Naive B cell (primary cell): ENCODE results near the gene CEP192. TPM values are rescaled to one million over a fixed set of nuclear protein-coding genes. Genes with fewer than 3 reads are reported as not detected.
"Not testable (repeated sequence)": the region's sequence is repeated elsewhere in the genome, so short reads cannot be mapped to it uniquely, and the experiment has no call there.

Source experiments
- ATAC-seq, 2 donors: fragments of 150-1000 bp; cut with Tn5 transposase; 2 replicates each; pipeline ENCODE4 v1.10.0; 2021; ENCODE audit warnings: low read depth in 2 of 2, mild to moderate bottlenecking in 2 of 2, moderate library complexity in 2 of 2
- DNase-seq: peaks from one replicate; pipeline ENCODE4 v3.0.0; 2022
- H3K27ac Mint-ChIP-seq, 6 donors: one replicate each; pipeline ENCODE4 v1.8.0; 2020 to 2022; ENCODE audit warnings: mild to moderate bottlenecking in 6 of 6, mixed read lengths in 6 of 6, moderate library complexity in 5 of 6, inconsistent platforms in 2 of 6
- H3K27me3 Mint-ChIP-seq, 3 donors: one replicate each; pipeline ENCODE4 v1.8.0; 2021 to 2022; ENCODE audit warnings: mixed read lengths in 3 of 3, mild to moderate bottlenecking in 1 of 3
- H3K36me3 Mint-ChIP-seq, 2 donors: one replicate each; pipeline ENCODE4 v1.8.0; 2020 to 2022; ENCODE audit warnings: mixed read lengths in 2 of 2, inconsistent platforms in 1 of 2, mild to moderate bottlenecking in 1 of 2
- H3K4me1 Mint-ChIP-seq, 3 donors: one replicate each; pipeline ENCODE4 v1.8.0; 2020 to 2022; ENCODE audit warnings: mixed read lengths in 3 of 3, inconsistent platforms in 1 of 3, mild to moderate bottlenecking in 1 of 3, moderate library complexity in 1 of 3
- H3K4me3 Mint-ChIP-seq, 8 donors: one replicate each; pipeline ENCODE4 v1.8.0; 2020 to 2022; ENCODE audit warnings: mild to moderate bottlenecking in 8 of 8, mixed read lengths in 8 of 8, moderate library complexity in 8 of 8, inconsistent platforms in 2 of 8
- H3K9me3 Mint-ChIP-seq, 7 donors: one replicate each; pipeline ENCODE4 v1.8.0; 2020 to 2022; ENCODE audit warnings: mixed read lengths in 7 of 7, mild to moderate bottlenecking in 5 of 7, inconsistent platforms in 2 of 7, moderate library complexity in 1 of 7
- polyA plus RNA-seq, 6 donors: library from polyadenylated mRNA; unstranded; fragments of 300-500 nt; fragmentation: Illumina TruSeq; gene quantifications; one replicate each; pipeline ENCODE4 v1.2.3, GENCODE V29; 2021; ENCODE audit warnings: low read depth in 6 of 6

The CEP192 gene
- polyA plus RNA-seq, 6 donors from 2014 or later, result 6.2 to 10.0 (median 8.1) TPM; not detected in 1

GRCh38 chr18:13067124-13067523 lies 76.0 kb downstream of the CEP192 start:
- Mint-ChIP-seq H3K27me3 (no peaks in the 10 kb centered on the region), H3K36me3 (peaks cover 26 to 28% of the 10 kb centered on the region in 2 donors), H3K4me1 (peaks cover 8 to 22% (median 12%) of the 10 kb centered on the region in 3 donors), H3K4me3 (peak overlapping the region in 4 of 8 donors; percentile 2 to 64 (median 30)), H3K27ac (peak overlapping the region; percentile 8 to 93 (median 70)), H3K9me3 (peaks cover 0 to 2% (median 0%) of the 10 kb centered on the region in 7 donors)
- ATAC-seq (peak; percentile 99), DNase-seq (peak; percentile 51)

- Mint-ChIP-seq H3K4me1 (peaks cover 8 to 22% (median 12%) of the 10 kb centered on the region in 3 donors), H3K27me3 (no peaks in the 10 kb centered on the region), H3K36me3 (peaks cover 28 to 33% of the 10 kb centered on the region in 2 donors), H3K27ac (peak overlapping the region in 3 of 6 donors; percentile 50 to 86 (median 71)), H3K9me3 (peaks cover 0 to 2% (median 0%) of the 10 kb centered on the region in 7 donors), H3K4me3 (no peak overlapping the region)
- DNase-seq, result no peak
- ATAC-seq, result no peak
Observed at GRCh38 chr18:13067966-13068365, 76.8 kb downstream of the CEP192 start.

GRCh38 chr18:13070460-13070859 lies 79.3 kb downstream of the CEP192 start:
- Mint-ChIP-seq H3K9me3 (no peaks in the 10 kb centered on the region), H3K27me3 (no peaks in the 10 kb centered on the region), H3K4me3 (no peak overlapping the region), H3K27ac (peak overlapping the region in 4 of 6 donors; percentile 6 to 78 (median 59)), H3K4me1 (peaks cover 8 to 17% (median 12%) of the 10 kb centered on the region in 3 donors), H3K36me3 (peaks cover 21 to 25% of the 10 kb centered on the region in 2 donors)
- ATAC-seq (no peak), DNase-seq (no peak)

GRCh38 chr18:13076886-13077285 lies 85.7 kb downstream of the CEP192 start:
- H3K36me3 Mint-ChIP-seq, result peaks cover 20 to 34% of the 10 kb centered on the region in 2 donors
- DNase-seq (no peak), ATAC-seq (no peak)
- peaks cover 0 to 5% (median 0%) of the 10 kb centered on the region in 3 donors for H3K4me1 Mint-ChIP-seq
- H3K9me3 Mint-ChIP-seq, result peaks cover 0 to 35% (median 15%) of the 10 kb centered on the region in 7 donors
- no peak overlapping the region for H3K27ac Mint-ChIP-seq
- no peaks in the 10 kb centered on the region for H3K27me3 Mint-ChIP-seq
- H3K4me3 Mint-ChIP-seq, result no peak overlapping the region

GRCh38 chr18:13077473-13077872 lies 86.3 kb downstream of the CEP192 start:
- Mint-ChIP-seq H3K9me3 (peaks cover 0 to 35% (median 15%) of the 10 kb centered on the region in 7 donors), H3K4me1 (peaks cover 0 to 5% (median 0%) of the 10 kb centered on the region in 3 donors), H3K27ac (no peak overlapping the region), H3K36me3 (peaks cover 21 to 29% of the 10 kb centered on the region in 2 donors), H3K4me3 (no peak overlapping the region), H3K27me3 (no peaks in the 10 kb centered on the region)
- no peak for ATAC-seq
- no peak for DNase-seq

- Mint-ChIP-seq H3K9me3 (peaks cover 0 to 35% (median 15%) of the 10 kb centered on the region in 7 donors), H3K36me3 (peaks cover 21 to 27% of the 10 kb centered on the region in 2 donors)
- not testable (repeated sequence) for H3K27ac Mint-ChIP-seq, H3K4me1 Mint-ChIP-seq, ATAC-seq, DNase-seq, H3K4me3 Mint-ChIP-seq, H3K27me3 Mint-ChIP-seq
Observed at GRCh38 chr18:13078065-13078464, 86.9 kb downstream of the CEP192 start.

GRCh38 chr18:13086906-13087305 lies 95.7 kb downstream of the CEP192 start:
- peaks cover 0 to 7% (median 0%) of the 10 kb centered on the region in 3 donors for H3K4me1 Mint-ChIP-seq
- H3K9me3 Mint-ChIP-seq, result peaks cover 0 to 2% (median 0%) of the 10 kb centered on the region in 7 donors
- no peak overlapping the region for H3K4me3 Mint-ChIP-seq
- peaks cover 8 to 32% of the 10 kb centered on the region in 2 donors for H3K36me3 Mint-ChIP-seq
- peak overlapping the region in 1 of 6 donors; percentile 34 for H3K27ac Mint-ChIP-seq
- no peaks in the 10 kb centered on the region for H3K27me3 Mint-ChIP-seq
- ATAC-seq, result no peak
- DNase-seq, result no peak

GRCh38 chr18:13095466-13095865 lies 104.3 kb downstream of the CEP192 start:
- Mint-ChIP-seq H3K4me1 (no peaks in the 10 kb centered on the region), H3K36me3 (peaks cover 36 to 59% of the 10 kb centered on the region in 2 donors), H3K4me3 (no peak overlapping the region), H3K27me3 (no peaks in the 10 kb centered on the region), H3K9me3 (no peaks in the 10 kb centered on the region), H3K27ac (no peak overlapping the region)
- DNase-seq, result no peak
- ATAC-seq, result no peak

- H3K9me3 Mint-ChIP-seq, result no peaks in the 10 kb centered on the region
- H3K4me3 Mint-ChIP-seq, result no peak overlapping the region
- no peak for DNase-seq
- no peaks in the 10 kb centered on the region for H3K4me1 Mint-ChIP-seq
- H3K36me3 Mint-ChIP-seq, result peaks cover 36 to 59% of the 10 kb centered on the region in 2 donors
- H3K27me3 Mint-ChIP-seq, result no peaks in the 10 kb centered on the region
- no peak overlapping the region for H3K27ac Mint-ChIP-seq
- ATAC-seq, result no peak
Observed at GRCh38 chr18:13096232-13096631, 105.1 kb downstream of the CEP192 start.

GRCh38 chr18:13096719-13097118 lies 105.6 kb downstream of the CEP192 start:
- ATAC-seq (no peak), DNase-seq (no peak)
- Mint-ChIP-seq H3K36me3 (peaks cover 41 to 60% of the 10 kb centered on the region in 2 donors), H3K9me3 (no peaks in the 10 kb centered on the region), H3K27ac (no peak overlapping the region), H3K4me3 (no peak overlapping the region), H3K4me1 (no peaks in the 10 kb centered on the region), H3K27me3 (no peaks in the 10 kb centered on the region)

- not testable (repeated sequence) for H3K4me1 Mint-ChIP-seq, ATAC-seq, DNase-seq, H3K27ac Mint-ChIP-seq, H3K9me3 Mint-ChIP-seq, H3K27me3 Mint-ChIP-seq, H3K4me3 Mint-ChIP-seq
- H3K36me3 Mint-ChIP-seq, result peaks cover 51 to 70% of the 10 kb centered on the region in 2 donors
Observed at GRCh38 chr18:13098104-13098503, 106.9 kb downstream of the CEP192 start.

- Mint-ChIP-seq H3K27me3 (no peaks in the 10 kb centered on the region), H3K27ac (no peak overlapping the region), H3K9me3 (no peaks in the 10 kb centered on the region), H3K4me1 (peaks cover 0 to 6% (median 1%) of the 10 kb centered on the region in 3 donors), H3K4me3 (no peak overlapping the region), H3K36me3 (peaks cover 47 to 64% of the 10 kb centered on the region in 2 donors)
- DNase-seq (no peak), ATAC-seq (no peak)
Observed at GRCh38 chr18:13099113-13099512, 108.0 kb downstream of the CEP192 start.

- no peak overlapping the region for H3K4me3 Mint-ChIP-seq
- peaks cover 0 to 6% (median 1%) of the 10 kb centered on the region in 3 donors for H3K4me1 Mint-ChIP-seq
- no peaks in the 10 kb centered on the region for H3K27me3 Mint-ChIP-seq
- ATAC-seq, result no peak
- H3K27ac Mint-ChIP-seq, result no peak overlapping the region
- DNase-seq, result no peak
- peaks cover 39 to 60% of the 10 kb centered on the region in 2 donors for H3K36me3 Mint-ChIP-seq
- H3K9me3 Mint-ChIP-seq, result no peaks in the 10 kb centered on the region
Observed at GRCh38 chr18:13100942-13101658, 109.9 kb downstream of the CEP192 start.

GRCh38 chr18:13101659-13102197 lies 110.6 kb downstream of the CEP192 start:
- H3K9me3 Mint-ChIP-seq, result no peaks in the 10 kb centered on the region
- peaks cover 42 to 60% of the 10 kb centered on the region in 2 donors for H3K36me3 Mint-ChIP-seq
- H3K4me1 Mint-ChIP-seq, result peaks cover 0 to 6% (median 1%) of the 10 kb centered on the region in 3 donors
- no peaks in the 10 kb centered on the region for H3K27me3 Mint-ChIP-seq
- peak overlapping the region in 4 of 6 donors; percentile 9 to 93 (median 79) for H3K27ac Mint-ChIP-seq
- no peak for DNase-seq
- H3K4me3 Mint-ChIP-seq, result no peak overlapping the region
- ATAC-seq, result no peak
